Rectal smooth muscle tissue (tissue), 1 donor: ENCODE measurements around the gene SLC22A4.

Source experiments
- H3K27ac ChIP-seq: one replicate; pipeline ENCODE4 v1.7.0; 2013; ENCODE audit warnings: low read depth, low read length, inconsistent platforms
- H3K27me3 ChIP-seq: one replicate; pipeline ENCODE4 v1.7.0; 2013; ENCODE audit warnings: low read length; ENCODE audit not compliant: control insufficient read depth, insufficient read depth
- H3K36me3 ChIP-seq: one replicate; pipeline ENCODE4 v1.7.0; 2013; ENCODE audit warnings: low read length; ENCODE audit not compliant: control insufficient read depth, insufficient read depth
- H3K4me1 ChIP-seq: one replicate; pipeline ENCODE4 v1.7.0; 2013; ENCODE audit warnings: low read length; ENCODE audit not compliant: control insufficient read depth, insufficient read depth
- H3K4me3 ChIP-seq: one replicate; pipeline ENCODE4 v1.7.0; 2013; ENCODE audit warnings: low read length
- H3K9ac ChIP-seq: one replicate; pipeline ENCODE4 v1.7.0; 2013; ENCODE audit warnings: low read length

Gene SLC22A4

GRCh38 chr5:132293066-132293991 is 865 bp upstream of the SLC22A4 start:
- peak overlapping the region; percentile 93 for H3K9ac ChIP-seq
- H3K36me3 ChIP-seq: no peaks in the 10 kb centered on the region
- peak overlapping the region; percentile 100 for H3K27ac ChIP-seq
- peaks cover 11% of the 10 kb centered on the region for H3K4me1 ChIP-seq
- H3K4me3 ChIP-seq: peak overlapping the region; percentile 83
- no peaks in the 10 kb centered on the region for H3K27me3 ChIP-seq

GRCh38 chr5:132294728-132295504 is 722 bp downstream of the SLC22A4 start:
- Histone ChIP-seq H3K27ac (peak overlapping the region; percentile 100), H3K9ac (peak overlapping the region; percentile 56), H3K4me1 (peaks cover 11% of the 10 kb centered on the region), H3K36me3 (no peaks in the 10 kb centered on the region), H3K4me3 (peak overlapping the region; percentile 83), H3K27me3 (no peaks in the 10 kb centered on the region)

- no peak overlapping the region for H3K27ac ChIP-seq
- peaks cover 11% of the 10 kb centered on the region for H3K4me1 ChIP-seq
- no peaks in the 10 kb centered on the region for H3K27me3 ChIP-seq
- H3K9ac ChIP-seq: no peak overlapping the region
- H3K36me3 ChIP-seq: no peaks in the 10 kb centered on the region
- H3K4me3 ChIP-seq: peak overlapping the region; percentile 83
Measured at GRCh38 chr5:132295505-132296411, 1.6 kb downstream of the SLC22A4 start.

GRCh38 chr5:132296412-132297016 is 2.3 kb downstream of the SLC22A4 start:
- Histone ChIP-seq H3K27me3 (no peaks in the 10 kb centered on the region), H3K36me3 (no peaks in the 10 kb centered on the region), H3K4me3 (no peak overlapping the region), H3K27ac (no peak overlapping the region), H3K9ac (no peak overlapping the region), H3K4me1 (peaks cover 11% of the 10 kb centered on the region)

GRCh38 chr5:132297211-132297940 is 3.2 kb downstream of the SLC22A4 start:
- Histone ChIP-seq H3K4me1 (peaks cover 11% of the 10 kb centered on the region), H3K9ac (no peak overlapping the region), H3K36me3 (no peaks in the 10 kb centered on the region), H3K27ac (no peak overlapping the region), H3K27me3 (no peaks in the 10 kb centered on the region), H3K4me3 (no peak overlapping the region)

- Histone ChIP-seq H3K4me1 (peaks cover 3% of the 10 kb centered on the region), H3K4me3 (no peak overlapping the region), H3K27me3 (no peaks in the 10 kb centered on the region), H3K27ac (no peak overlapping the region), H3K36me3 (no peaks in the 10 kb centered on the region), H3K9ac (no peak overlapping the region)
Measured at GRCh38 chr5:132298298-132299212, 4.4 kb downstream of the SLC22A4 start.

GRCh38 chr5:132299917-132300316 is 5.7 kb downstream of the SLC22A4 start:
- Histone ChIP-seq H3K27ac (no peak overlapping the region), H3K36me3 (no peaks in the 10 kb centered on the region), H3K4me1 (peaks cover 2% of the 10 kb centered on the region), H3K4me3 (no peak overlapping the region), H3K9ac (no peak overlapping the region), H3K27me3 (no peaks in the 10 kb centered on the region)

GRCh38 chr5:132300577-132301343 is 6.6 kb downstream of the SLC22A4 start:
- no peak overlapping the region for H3K9ac ChIP-seq
- H3K27ac ChIP-seq: no peak overlapping the region
- no peaks in the 10 kb centered on the region for H3K27me3 ChIP-seq
- no peaks in the 10 kb centered on the region for H3K4me1 ChIP-seq
- H3K36me3 ChIP-seq: no peaks in the 10 kb centered on the region
- no peak overlapping the region for H3K4me3 ChIP-seq

GRCh38 chr5:132301344-132302271 is 7.4 kb downstream of the SLC22A4 start:
- no peak overlapping the region for H3K27ac ChIP-seq
- no peaks in the 10 kb centered on the region for H3K27me3 ChIP-seq
- no peak overlapping the region for H3K9ac ChIP-seq
- H3K4me3 ChIP-seq: no peak overlapping the region
- no peaks in the 10 kb centered on the region for H3K4me1 ChIP-seq
- no peaks in the 10 kb centered on the region for H3K36me3 ChIP-seq
